Measurements from ENCODE around the gene MTNR1A.

The MTNR1A gene

GRCh38 chr4:186563761-186564160 is 8.4 kb upstream of the MTNR1A start:
- no peak overlapping the region for H3K27ac ChIP-seq (ENCODE audit: insufficient read depth, low read depth, low read length, poor library complexity, severe bottlenecking)
- no peak overlapping the region for H3K4me3 ChIP-seq (ENCODE audit: insufficient read depth, low read depth, low read length)
- 93 to 94% methylated on average over 11 of the region's 11 CpGs for WGBS, 2 experiments
- H3K36me3 ChIP-seq (ENCODE audit: control insufficient read depth, insufficient read depth, low read length): no peaks in the 10 kb centered on the region
- H3K27me3 ChIP-seq (ENCODE audit: control insufficient read depth, insufficient read depth, low read length, poor library complexity, severe bottlenecking): no peaks in the 10 kb centered on the region
- no peaks in the 10 kb centered on the region for H3K9me3 ChIP-seq (ENCODE audit: control insufficient read depth, low read length)
- H3K4me1 ChIP-seq (ENCODE audit: control insufficient read depth, insufficient read depth, low read length): no peaks in the 10 kb centered on the region

- Histone ChIP-seq H3K27ac (ENCODE audit: insufficient read depth, low read depth, low read length, poor library complexity, severe bottlenecking) (no peak overlapping the region), H3K27me3 (ENCODE audit: control insufficient read depth, insufficient read depth, low read length, poor library complexity, severe bottlenecking) (no peaks in the 10 kb centered on the region), H3K4me1 (ENCODE audit: control insufficient read depth, insufficient read depth, low read length) (no peaks in the 10 kb centered on the region), H3K36me3 (ENCODE audit: control insufficient read depth, insufficient read depth, low read length) (no peaks in the 10 kb centered on the region), H3K4me3 (ENCODE audit: insufficient read depth, low read depth, low read length) (no peak overlapping the region), H3K9me3 (ENCODE audit: control insufficient read depth, low read length) (no peaks in the 10 kb centered on the region)
- WGBS, 2 experiments: 100% methylated on average over 1 of the region's 1 CpG; no CpG with 5 or more reads in 1 of the 2 experiments
These were observed 6.4 kb upstream of the MTNR1A start for GRCh38 chr4:186561748-186562147.

- H3K4me3 ChIP-seq (ENCODE audit: insufficient read depth, low read depth, low read length): no peak overlapping the region
- H3K27me3 ChIP-seq (ENCODE audit: control insufficient read depth, insufficient read depth, low read length, poor library complexity, severe bottlenecking): peaks cover 3% of the 10 kb centered on the region
- no peaks in the 10 kb centered on the region for H3K4me1 ChIP-seq (ENCODE audit: control insufficient read depth, insufficient read depth, low read length)
These were observed 5.3 kb upstream of the MTNR1A start for GRCh38 chr4:186560647-186561046.

GRCh38 chr4:186557486-186557885 is 2.1 kb upstream of the MTNR1A start:
- Histone ChIP-seq H3K4me3 (ENCODE audit: insufficient read depth, low read depth, low read length) (no peak overlapping the region), H3K36me3 (ENCODE audit: control insufficient read depth, insufficient read depth, low read length) (no peaks in the 10 kb centered on the region), H3K4me1 (ENCODE audit: control insufficient read depth, insufficient read depth, low read length) (no peaks in the 10 kb centered on the region), H3K27ac (ENCODE audit: insufficient read depth, low read depth, low read length, poor library complexity, severe bottlenecking) (no peak overlapping the region), H3K9me3 (ENCODE audit: control insufficient read depth, low read length) (no peaks in the 10 kb centered on the region), H3K27me3 (ENCODE audit: control insufficient read depth, insufficient read depth, low read length, poor library complexity, severe bottlenecking) (peaks cover 20% of the 10 kb centered on the region)
- WGBS, 2 experiments: 92 to 95% methylated on average over 3 of the region's 3 CpGs

More at GRCh38 chr4:186560647-186561046, 5.3 kb upstream of the MTNR1A start:
- Histone ChIP-seq H3K27ac (ENCODE audit: insufficient read depth, low read depth, low read length, poor library complexity, severe bottlenecking) (no peak overlapping the region), H3K36me3 (ENCODE audit: control insufficient read depth, insufficient read depth, low read length) (no peaks in the 10 kb centered on the region), H3K9me3 (ENCODE audit: control insufficient read depth, low read length) (no peaks in the 10 kb centered on the region)
- 92% methylated on average over 3 of the region's 3 CpGs for WGBS, 2 experiments

GRCh38 chr4:186557061-186557460 is 1.7 kb upstream of the MTNR1A start:
- H3K4me1 ChIP-seq (ENCODE audit: control insufficient read depth, insufficient read depth, low read length): no peaks in the 10 kb centered on the region
- no peak overlapping the region for H3K27ac ChIP-seq (ENCODE audit: insufficient read depth, low read depth, low read length, poor library complexity, severe bottlenecking)
- 80% methylated on average over 4 to 7 of the region's 7 CpGs for WGBS, 2 experiments
- no peaks in the 10 kb centered on the region for H3K36me3 ChIP-seq (ENCODE audit: control insufficient read depth, insufficient read depth, low read length)
- H3K9me3 ChIP-seq (ENCODE audit: control insufficient read depth, low read length): no peaks in the 10 kb centered on the region
- H3K4me3 ChIP-seq (ENCODE audit: insufficient read depth, low read depth, low read length): no peak overlapping the region
- H3K27me3 ChIP-seq (ENCODE audit: control insufficient read depth, insufficient read depth, low read length, poor library complexity, severe bottlenecking): peaks cover 20% of the 10 kb centered on the region

GRCh38 chr4:186554539-186554913 is 841 bp downstream of the MTNR1A start:
- WGBS, 2 experiments: 18% methylated on average over 12 of the region's 12 CpGs
- H3K4me1 ChIP-seq (ENCODE audit: control insufficient read depth, insufficient read depth, low read length): no peaks in the 10 kb centered on the region
- no peak overlapping the region for H3K27ac ChIP-seq (ENCODE audit: insufficient read depth, low read depth, low read length, poor library complexity, severe bottlenecking)
- H3K36me3 ChIP-seq (ENCODE audit: control insufficient read depth, insufficient read depth, low read length): no peaks in the 10 kb centered on the region
- peak overlapping the region; percentile 62 for H3K4me3 ChIP-seq (ENCODE audit: insufficient read depth, low read depth, low read length)
- H3K27me3 ChIP-seq (ENCODE audit: control insufficient read depth, insufficient read depth, low read length, poor library complexity, severe bottlenecking): peaks cover 20% of the 10 kb centered on the region
- H3K9me3 ChIP-seq (ENCODE audit: control insufficient read depth, low read length): no peaks in the 10 kb centered on the region

- H3K27me3 ChIP-seq (ENCODE audit: control insufficient read depth, insufficient read depth, low read length, poor library complexity, severe bottlenecking): peaks cover 20% of the 10 kb centered on the region
These were observed 1.6 kb downstream of the MTNR1A start for GRCh38 chr4:186553717-186554116.

GRCh38 chr4:186551849-186552248 is 3.5 kb downstream of the MTNR1A start:
- 89 to 98% methylated on average over 2 of the region's 2 CpGs for WGBS, 2 experiments
- H3K36me3 ChIP-seq (ENCODE audit: control insufficient read depth, insufficient read depth, low read length): no peaks in the 10 kb centered on the region
- H3K4me1 ChIP-seq (ENCODE audit: control insufficient read depth, insufficient read depth, low read length): no peaks in the 10 kb centered on the region
- no peak overlapping the region for H3K27ac ChIP-seq (ENCODE audit: insufficient read depth, low read depth, low read length, poor library complexity, severe bottlenecking)
- H3K27me3 ChIP-seq (ENCODE audit: control insufficient read depth, insufficient read depth, low read length, poor library complexity, severe bottlenecking): peaks cover 20% of the 10 kb centered on the region
- H3K9me3 ChIP-seq (ENCODE audit: control insufficient read depth, low read length): no peaks in the 10 kb centered on the region
- no peak overlapping the region for H3K4me3 ChIP-seq (ENCODE audit: insufficient read depth, low read depth, low read length)

More at GRCh38 chr4:186553717-186554116, 1.6 kb downstream of the MTNR1A start:
- Histone ChIP-seq H3K4me3 (ENCODE audit: insufficient read depth, low read depth, low read length) (no peak overlapping the region), H3K9me3 (ENCODE audit: control insufficient read depth, low read length) (no peaks in the 10 kb centered on the region), H3K27ac (ENCODE audit: insufficient read depth, low read depth, low read length, poor library complexity, severe bottlenecking) (no peak overlapping the region), H3K36me3 (ENCODE audit: control insufficient read depth, insufficient read depth, low read length) (no peaks in the 10 kb centered on the region), H3K4me1 (ENCODE audit: control insufficient read depth, insufficient read depth, low read length) (no peaks in the 10 kb centered on the region)
- 76 to 79% methylated on average over 13 of the region's 13 CpGs for WGBS, 2 experiments

- H3K27ac ChIP-seq (ENCODE audit: insufficient read depth, low read depth, low read length, poor library complexity, severe bottlenecking): no peak overlapping the region
These were observed 9.9 kb downstream of the MTNR1A start for GRCh38 chr4:186545436-186545835.

GRCh38 chr4:186543206-186543605 is 12.2 kb downstream of the MTNR1A start:
- no peaks in the 10 kb centered on the region for H3K27me3 ChIP-seq (ENCODE audit: control insufficient read depth, insufficient read depth, low read length, poor library complexity, severe bottlenecking)
- 91 to 98% methylated on average over 2 of the region's 2 CpGs for WGBS, 2 experiments
- no peak overlapping the region for H3K4me3 ChIP-seq (ENCODE audit: insufficient read depth, low read depth, low read length)

More at GRCh38 chr4:186545436-186545835, 9.9 kb downstream of the MTNR1A start:
- no peak overlapping the region for H3K4me3 ChIP-seq (ENCODE audit: insufficient read depth, low read depth, low read length)
- H3K36me3 ChIP-seq (ENCODE audit: control insufficient read depth, insufficient read depth, low read length): no peaks in the 10 kb centered on the region
- WGBS, 2 experiments: 94% methylated on average over 7 of the region's 7 CpGs
- H3K9me3 ChIP-seq (ENCODE audit: control insufficient read depth, low read length): no peaks in the 10 kb centered on the region
- H3K4me1 ChIP-seq (ENCODE audit: control insufficient read depth, insufficient read depth, low read length): no peaks in the 10 kb centered on the region
- no peaks in the 10 kb centered on the region for H3K27me3 ChIP-seq (ENCODE audit: control insufficient read depth, insufficient read depth, low read length, poor library complexity, severe bottlenecking)

GRCh38 chr4:186541801-186542200 is 13.6 kb downstream of the MTNR1A start:
- Histone ChIP-seq H3K27ac (ENCODE audit: insufficient read depth, low read depth, low read length, poor library complexity, severe bottlenecking) (no peak overlapping the region), H3K36me3 (ENCODE audit: control insufficient read depth, insufficient read depth, low read length) (no peaks in the 10 kb centered on the region), H3K4me1 (ENCODE audit: control insufficient read depth, insufficient read depth, low read length) (no peaks in the 10 kb centered on the region), H3K27me3 (ENCODE audit: control insufficient read depth, insufficient read depth, low read length, poor library complexity, severe bottlenecking) (no peaks in the 10 kb centered on the region), H3K9me3 (ENCODE audit: control insufficient read depth, low read length) (no peaks in the 10 kb centered on the region), H3K4me3 (ENCODE audit: insufficient read depth, low read depth, low read length) (no peak overlapping the region)
- WGBS, 2 experiments: 91 to 95% methylated on average over 4 of the region's 4 CpGs

More at GRCh38 chr4:186543206-186543605, 12.2 kb downstream of the MTNR1A start:
- Histone ChIP-seq H3K27ac (ENCODE audit: insufficient read depth, low read depth, low read length, poor library complexity, severe bottlenecking) (no peak overlapping the region), H3K9me3 (ENCODE audit: control insufficient read depth, low read length) (no peaks in the 10 kb centered on the region), H3K4me1 (ENCODE audit: control insufficient read depth, insufficient read depth, low read length) (no peaks in the 10 kb centered on the region), H3K36me3 (ENCODE audit: control insufficient read depth, insufficient read depth, low read length) (no peaks in the 10 kb centered on the region)
